Stimulated activated CD8-positive, alpha-beta memory T cell treated with anti-CD3 and anti-CD28 coated beads, Interleukin-7, amount 100 ng/mL, for 1 hour (primary cell): ENCODE data around the gene CPNE4.

Source experiments
- DNase-seq, 2 donors: peaks; one replicate each; pipeline ENCODE4 v3.0.0-alpha.2; 2020; ENCODE audit warnings: low read depth in 2 of 2

The CPNE4 gene

GRCh38 chr3:131602011-131602779, 432.6 kb downstream of the CPNE4 start:
- DNase-seq: no peak

GRCh38 chr3:131597816-131598215, 437.0 kb downstream of the CPNE4 start:
- no peak for DNase-seq

GRCh38 chr3:131596884-131597283, 437.9 kb downstream of the CPNE4 start:
- no peak for DNase-seq

- DNase-seq: no peak
Measured at GRCh38 chr3:131591394-131592014, 443.3 kb downstream of the CPNE4 start.

- DNase-seq: no peak
Measured at GRCh38 chr3:131586277-131586676, 448.5 kb downstream of the CPNE4 start.

- DNase-seq: no peak
Measured at GRCh38 chr3:131582438-131582837, 452.4 kb downstream of the CPNE4 start.

- no peak for DNase-seq
Measured at GRCh38 chr3:131568460-131568859, 466.4 kb downstream of the CPNE4 start.

GRCh38 chr3:131564812-131565211, 470.0 kb downstream of the CPNE4 start:
- DNase-seq: no peak

- DNase-seq: no peak
Measured at GRCh38 chr3:131561511-131561910, 473.3 kb downstream of the CPNE4 start.

GRCh38 chr3:131560795-131561194, 474.0 kb downstream of the CPNE4 start:
- DNase-seq: no peak

- no peak for DNase-seq
Measured at GRCh38 chr3:131555456-131555855, 479.4 kb downstream of the CPNE4 start.

GRCh38 chr3:131553495-131554247, 481.1 kb downstream of the CPNE4 start:
- DNase-seq: no peak

GRCh38 chr3:131551761-131552160, 483.1 kb downstream of the CPNE4 start:
- DNase-seq: no peak

GRCh38 chr3:131550562-131551465, 484.0 kb downstream of the CPNE4 start:
- no peak for DNase-seq

- no peak for DNase-seq
Measured at GRCh38 chr3:131549340-131549739, 485.5 kb downstream of the CPNE4 start.

GRCh38 chr3:131547585-131547984, 487.2 kb downstream of the CPNE4 start:
- DNase-seq: no peak

- no peak for DNase-seq
Measured at GRCh38 chr3:131546441-131546840, 488.4 kb downstream of the CPNE4 start.

- no peak for DNase-seq
Measured at GRCh38 chr3:131544557-131544956, 490.3 kb downstream of the CPNE4 start.

GRCh38 chr3:131543714-131544113, 491.1 kb downstream of the CPNE4 start:
- no peak for DNase-seq

- DNase-seq: no peak
Measured at GRCh38 chr3:131541288-131541687, 493.5 kb downstream of the CPNE4 start.

- no peak for DNase-seq
Measured at GRCh38 chr3:131540821-131541220, 494.0 kb downstream of the CPNE4 start.

- DNase-seq: no peak
Measured at GRCh38 chr3:131540143-131540542, 494.7 kb downstream of the CPNE4 start.
